EH (cell line): Measurements from ENCODE around the gene MYH9.
A peak's percentile ranks its signal among the peaks of the same experiment; 100 is the strongest.

Experiments used
- DNase-seq: peaks from one replicate; pipeline ENCODE4 v3.0.0-alpha.2; 2015; ENCODE audit warnings: low read depth

Gene MYH9

GRCh38 chr22:36349726-36350125, 38.0 kb downstream of the MYH9 start:
- DNase-seq = no peak

- DNase-seq = no peak
These were observed 39.0 kb downstream of the MYH9 start for GRCh38 chr22:36348760-36349159.

- DNase-seq = no peak
These were observed 40.7 kb downstream of the MYH9 start for GRCh38 chr22:36347094-36347493.

GRCh38 chr22:36344106-36344827, 43.5 kb downstream of the MYH9 start:
- DNase-seq = no peak

GRCh38 chr22:36343720-36344105, 44.1 kb downstream of the MYH9 start:
- no peak for DNase-seq

- DNase-seq = no peak
These were observed 44.6 kb downstream of the MYH9 start for GRCh38 chr22:36343070-36343719.

GRCh38 chr22:36341640-36342041, 46.1 kb downstream of the MYH9 start:
- DNase-seq = no peak

GRCh38 chr22:36340621-36341020, 47.1 kb downstream of the MYH9 start:
- DNase-seq = no peak

- DNase-seq = peak; percentile 95
These were observed 48.3 kb downstream of the MYH9 start for GRCh38 chr22:36339171-36340065.

GRCh38 chr22:36337365-36338130, 50.2 kb downstream of the MYH9 start:
- no peak for DNase-seq

- no peak for DNase-seq
These were observed 51.3 kb downstream of the MYH9 start for GRCh38 chr22:36336246-36337182.

DNA sequence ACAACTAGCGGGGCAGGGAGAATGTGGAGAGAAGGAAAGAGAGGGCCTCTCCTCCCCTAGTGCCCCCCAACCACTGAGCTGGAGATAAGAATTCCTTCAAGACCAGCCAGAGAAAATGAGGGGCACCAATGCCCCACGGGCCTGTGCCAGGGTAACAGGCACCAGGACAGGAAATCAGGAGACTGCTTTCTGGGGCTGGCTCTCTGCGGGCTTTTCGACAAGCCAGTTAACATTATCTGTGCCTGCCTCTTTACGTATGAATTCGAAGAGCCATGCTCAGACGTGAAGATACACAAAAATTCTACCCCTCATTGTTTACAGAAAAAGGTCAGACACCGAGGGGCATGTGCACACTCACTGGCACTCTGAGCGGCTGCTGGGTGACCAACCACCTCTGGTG, 52.1 kb downstream of the MYH9 start:
- no peak for DNase-seq

GRCh38 chr22:36334821-36335603, 52.8 kb downstream of the MYH9 start:
- peak; percentile 92 for DNase-seq

- DNase-seq = no peak
These were observed 53.5 kb downstream of the MYH9 start for GRCh38 chr22:36334081-36334820.

GRCh38 chr22:36333644-36334043, 54.1 kb downstream of the MYH9 start:
- no peak for DNase-seq

GRCh38 chr22:36332623-36333332, 55.0 kb downstream of the MYH9 start:
- DNase-seq = peak; percentile 81

GRCh38 chr22:36331912-36332622, 55.7 kb downstream of the MYH9 start:
- DNase-seq = peak; percentile 79

- DNase-seq = peak; percentile 98
These were observed 56.4 kb downstream of the MYH9 start for GRCh38 chr22:36331306-36331911.
